SK-N-DZ (cell line): ENCODE data around the gene NAGLU.

Experiments
- DNase-seq: peaks from one replicate; pipeline ENCODE4 v3.0.0-alpha.2; 2015; ENCODE audit warnings: low spot score

NAGLU gene

DNA sequence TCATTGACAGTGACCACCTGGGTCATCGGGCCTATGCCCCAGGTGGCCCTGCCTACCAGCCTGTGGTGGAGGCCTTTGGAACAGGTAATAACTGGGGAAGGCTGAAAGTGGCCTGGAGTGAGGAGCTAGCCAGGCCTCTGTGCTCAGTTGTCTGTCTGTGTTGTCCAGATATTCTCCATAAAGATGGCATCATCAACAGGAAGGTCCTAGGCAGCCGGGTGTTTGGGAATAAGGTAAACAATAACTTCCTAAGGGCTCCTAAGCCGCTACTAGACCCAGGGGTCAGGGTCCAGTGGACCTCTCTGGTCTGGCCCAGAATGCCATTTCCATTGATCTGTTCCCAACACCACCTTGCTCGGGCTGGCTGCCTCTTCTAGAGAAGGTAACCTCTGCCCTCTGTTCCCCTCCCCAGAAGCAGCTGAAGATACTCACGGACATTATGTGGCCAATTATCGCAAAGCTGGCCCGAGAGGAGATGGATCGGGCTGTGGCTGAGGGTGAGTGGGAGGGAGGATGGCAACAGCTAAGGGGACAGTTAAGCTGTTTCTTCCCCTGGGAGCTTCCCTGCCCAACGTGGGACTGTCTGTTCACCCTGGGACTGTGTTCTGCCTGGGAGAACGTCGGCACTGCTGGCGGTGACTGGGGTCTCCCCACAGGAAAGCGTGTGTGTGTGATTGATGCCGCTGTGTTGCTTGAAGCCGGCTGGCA, 28.9 kb downstream of the NAGLU start:
- no peak for DNase-seq

DNA sequence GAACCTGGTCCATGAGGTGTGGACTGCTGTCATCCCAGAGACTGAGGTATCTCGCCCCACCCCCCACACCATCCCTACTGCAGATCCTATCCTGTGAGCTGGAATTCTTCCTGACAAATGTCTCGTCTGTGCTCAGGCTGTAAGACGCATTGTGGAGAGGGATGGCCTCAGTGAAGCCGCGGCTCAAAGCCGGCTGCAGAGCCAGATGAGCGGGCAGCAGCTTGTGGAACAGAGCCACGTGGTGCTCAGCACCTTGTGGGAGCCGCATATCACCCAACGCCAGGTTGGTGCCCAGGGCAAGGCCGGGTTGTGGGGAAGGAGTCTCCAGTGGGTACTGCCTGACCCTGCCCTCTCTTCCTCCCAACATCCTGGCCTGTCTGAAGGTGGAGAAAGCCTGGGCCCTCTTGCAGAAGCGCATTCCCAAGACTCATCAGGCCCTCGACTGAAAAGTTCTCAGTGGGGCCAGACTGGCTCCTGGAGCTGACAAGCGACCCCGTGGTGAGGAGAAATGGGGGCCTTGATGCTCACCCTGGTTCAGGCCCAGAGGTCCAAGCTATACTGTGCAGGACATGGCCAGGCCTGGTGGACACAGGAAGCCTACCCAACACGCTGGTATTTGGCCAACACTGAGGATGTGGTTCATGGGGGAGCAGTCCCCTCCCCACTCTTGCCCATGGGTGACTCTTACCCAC, 29.6 kb downstream of the NAGLU start:
- no peak for DNase-seq

DNA sequence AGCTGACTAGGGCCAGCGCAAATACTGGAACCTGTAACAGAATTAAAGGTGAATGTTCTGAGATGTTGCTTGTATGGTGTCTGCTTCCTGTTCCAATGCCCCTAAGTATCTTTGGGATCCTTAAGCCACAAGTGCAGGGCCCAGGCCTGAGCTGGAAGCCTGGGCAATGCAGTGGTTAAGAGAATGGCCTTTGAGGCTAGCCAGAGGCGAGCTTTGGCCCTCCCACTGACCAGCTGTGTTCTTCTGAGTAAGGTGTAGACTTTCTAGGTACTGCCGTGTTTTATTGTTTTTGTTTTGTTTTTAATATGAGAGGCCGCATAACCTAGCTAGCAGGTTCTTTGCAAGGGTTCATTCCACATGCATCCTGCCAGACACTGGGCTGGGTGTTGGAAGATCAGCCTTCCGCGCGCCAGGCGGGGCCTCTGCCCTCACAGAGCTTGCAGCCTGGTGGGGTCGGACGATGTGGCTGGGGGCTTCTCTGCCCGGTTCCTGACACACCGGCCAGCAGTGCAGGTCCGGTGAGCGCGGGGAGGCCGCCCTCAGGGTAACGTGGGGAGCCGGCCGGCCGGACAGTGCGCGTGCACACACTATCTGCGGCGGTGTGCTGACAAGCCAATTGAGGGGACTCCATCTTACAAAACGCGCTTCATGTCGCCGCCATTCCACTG, 30.3 kb downstream of the NAGLU start:
- no peak for DNase-seq

DNA sequence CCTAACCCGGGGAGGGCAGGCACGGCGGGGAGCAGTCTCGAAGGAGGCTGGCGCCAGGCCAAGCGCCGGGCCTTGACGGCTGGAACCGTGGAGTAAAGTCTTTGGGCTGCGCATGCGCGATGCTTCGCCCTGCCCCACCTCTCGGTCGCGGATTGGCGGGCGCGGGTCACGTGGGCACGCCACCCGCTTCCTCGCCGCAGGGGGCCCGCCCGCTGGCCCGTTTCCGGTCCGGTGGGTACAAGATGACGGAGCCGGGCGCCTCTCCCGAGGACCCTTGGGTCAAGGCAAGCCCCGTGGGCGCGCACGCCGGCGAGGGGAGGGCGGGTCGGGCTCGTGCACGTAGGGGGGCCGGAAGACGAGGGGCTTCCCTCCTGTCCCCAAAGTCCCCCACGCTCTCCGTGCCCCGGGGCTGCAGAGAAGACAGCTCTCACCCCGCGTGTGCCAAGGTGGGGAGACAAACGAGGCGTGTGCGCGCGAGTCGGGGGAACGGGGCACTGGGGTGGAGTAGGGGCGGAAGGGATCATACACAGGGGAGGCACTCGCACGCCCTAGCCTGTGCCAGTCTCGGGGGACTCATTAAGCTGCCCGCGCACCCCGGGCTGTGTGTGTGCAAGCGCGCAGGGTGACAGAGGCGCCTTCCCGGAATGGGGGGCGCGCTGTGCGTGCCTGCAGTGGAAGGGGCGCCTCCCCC, 31.0 kb downstream of the NAGLU start, which contains the start of gene MLX:
Gene MLX (plus strand): TSS at position 218 of the 691 bp plus-strand sequence. CDS start 25 bp downstream, at position 243.
- peak; percentile 94 for DNase-seq

DNA sequence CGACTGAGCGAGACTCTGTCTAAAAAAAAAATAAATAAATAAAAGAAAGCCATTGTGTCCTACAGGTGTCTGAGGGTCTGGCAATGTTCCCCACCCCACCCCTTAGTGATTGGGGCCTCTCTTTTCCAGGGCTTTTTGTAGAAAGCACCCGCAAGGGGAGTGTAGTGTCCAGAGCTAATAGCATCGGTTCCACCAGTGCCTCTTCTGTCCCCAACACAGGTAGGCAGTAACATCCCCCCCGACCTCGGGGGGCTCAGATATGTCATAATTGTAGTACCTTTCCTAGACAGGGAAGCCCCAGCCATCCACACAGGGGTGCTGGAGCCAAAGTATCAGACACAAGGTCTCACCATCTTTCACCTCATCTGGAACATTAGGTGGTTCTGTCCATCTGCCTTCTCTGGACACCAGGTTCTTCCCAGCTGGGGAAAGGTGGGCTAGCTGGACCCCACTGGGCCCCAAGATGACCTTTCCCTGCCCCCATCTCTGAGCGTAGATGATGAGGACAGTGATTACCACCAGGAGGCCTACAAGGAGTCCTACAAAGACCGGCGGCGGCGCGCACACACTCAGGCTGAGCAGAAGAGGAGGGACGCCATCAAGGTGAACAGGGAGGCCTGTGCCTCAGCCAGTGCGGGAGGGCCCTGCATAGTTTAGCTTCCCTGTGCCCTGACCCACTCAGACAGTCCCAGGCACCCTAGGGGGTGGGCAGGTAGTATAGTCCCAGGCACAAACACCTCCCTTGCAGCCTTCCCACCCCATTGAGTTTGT, 32.5 kb downstream of the NAGLU start:
- DNase-seq, result no peak

DNA sequence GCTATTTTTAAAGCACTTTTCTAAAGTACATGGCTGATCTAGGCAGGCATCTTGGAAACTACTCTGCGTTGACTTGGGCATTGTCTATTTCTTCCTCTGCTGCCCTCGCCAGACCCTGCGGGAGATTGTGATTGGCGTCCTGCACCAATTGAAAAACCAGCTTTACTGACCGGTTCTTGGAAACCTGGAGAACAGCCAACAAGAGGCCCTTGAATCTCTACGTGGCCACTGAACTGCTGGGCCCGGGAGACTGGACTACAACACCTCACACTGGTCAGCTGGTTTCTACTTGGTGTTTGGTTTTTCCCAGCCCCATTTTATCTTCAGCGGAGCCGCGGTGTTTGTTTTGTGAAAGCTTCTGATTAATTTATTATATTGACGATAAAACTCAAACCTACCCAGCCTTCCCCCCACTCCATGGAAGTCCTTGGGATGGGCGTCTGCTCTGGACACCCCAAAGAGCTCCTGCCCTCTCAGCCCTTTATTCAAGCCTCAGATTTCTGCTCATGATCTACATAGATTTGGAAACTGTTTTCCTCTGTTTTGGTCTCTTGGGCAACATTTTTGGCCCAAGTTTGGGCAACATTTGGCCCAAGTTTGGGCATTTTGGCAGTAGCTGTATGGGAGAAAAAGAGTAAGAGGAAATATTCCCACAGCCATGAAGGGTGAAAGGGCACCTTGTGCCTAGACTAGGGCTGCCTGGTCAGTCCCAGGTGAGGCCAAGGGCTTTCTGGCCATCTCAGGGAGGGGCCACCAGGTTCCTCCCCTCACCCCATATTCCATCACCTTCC, 35.6 kb downstream of the NAGLU start:
- no peak for DNase-seq

DNA sequence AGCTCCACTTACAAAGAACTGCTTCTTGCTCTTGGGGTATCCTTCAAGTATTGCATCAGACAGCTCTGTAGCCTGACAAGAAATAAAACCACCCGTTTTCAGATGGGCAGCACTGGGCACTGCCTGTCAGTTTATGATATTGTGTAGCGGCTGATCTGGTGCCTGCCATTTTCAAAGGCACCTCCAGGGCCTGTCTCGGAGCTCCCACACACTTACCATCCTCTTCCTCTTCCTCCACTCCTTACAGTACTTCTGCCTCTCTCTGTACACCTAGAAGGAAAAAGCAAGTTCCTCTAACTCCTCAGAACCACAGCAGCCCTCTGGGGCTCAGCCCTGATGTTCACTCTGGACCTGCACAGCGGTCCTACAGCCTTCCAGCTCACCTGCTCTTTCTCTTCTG, 37.1 kb downstream of the NAGLU start:
- no peak for DNase-seq

DNA sequence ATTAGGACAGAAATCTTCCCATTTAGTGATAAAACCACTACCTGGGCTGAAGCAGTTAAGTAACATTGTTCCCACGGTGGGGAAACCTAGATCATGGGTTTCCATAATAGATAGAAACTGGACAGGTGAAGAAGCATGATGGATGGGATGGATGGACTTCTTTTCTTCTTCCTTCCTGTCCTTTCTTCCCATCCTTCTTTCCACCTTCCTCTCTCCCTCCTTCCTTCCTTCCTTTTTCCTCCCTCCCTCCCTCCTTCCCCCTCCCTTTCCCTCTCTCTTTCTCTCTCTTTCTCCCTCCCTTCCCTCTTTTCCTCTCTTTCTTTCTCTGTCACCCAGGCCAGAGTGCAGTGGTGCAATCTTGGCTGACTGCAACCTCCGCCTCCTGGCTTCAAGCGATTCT, 38.4 kb downstream of the NAGLU start:
- DNase-seq, result no peak

DNA sequence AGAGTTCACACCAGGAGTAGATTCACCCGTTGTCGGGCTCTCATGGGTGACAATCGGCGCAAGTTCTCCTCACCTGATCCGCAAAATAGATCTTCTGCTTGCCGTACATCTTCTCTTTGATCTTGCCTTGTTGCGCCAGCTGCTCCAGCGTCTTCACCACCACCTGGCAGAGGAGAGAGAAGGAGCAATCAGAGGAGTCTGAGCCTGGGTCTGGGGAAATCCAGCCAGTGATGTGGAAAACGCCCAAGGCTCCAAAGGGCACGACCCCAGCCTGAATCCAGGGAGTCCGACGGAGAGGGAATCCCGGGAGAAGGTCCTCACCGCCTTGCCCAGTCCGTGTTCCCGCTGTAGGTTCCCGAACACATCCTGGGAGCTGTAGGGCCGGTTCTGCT, 41.1 kb downstream of the NAGLU start:
- DNase-seq, result no peak

DNA sequence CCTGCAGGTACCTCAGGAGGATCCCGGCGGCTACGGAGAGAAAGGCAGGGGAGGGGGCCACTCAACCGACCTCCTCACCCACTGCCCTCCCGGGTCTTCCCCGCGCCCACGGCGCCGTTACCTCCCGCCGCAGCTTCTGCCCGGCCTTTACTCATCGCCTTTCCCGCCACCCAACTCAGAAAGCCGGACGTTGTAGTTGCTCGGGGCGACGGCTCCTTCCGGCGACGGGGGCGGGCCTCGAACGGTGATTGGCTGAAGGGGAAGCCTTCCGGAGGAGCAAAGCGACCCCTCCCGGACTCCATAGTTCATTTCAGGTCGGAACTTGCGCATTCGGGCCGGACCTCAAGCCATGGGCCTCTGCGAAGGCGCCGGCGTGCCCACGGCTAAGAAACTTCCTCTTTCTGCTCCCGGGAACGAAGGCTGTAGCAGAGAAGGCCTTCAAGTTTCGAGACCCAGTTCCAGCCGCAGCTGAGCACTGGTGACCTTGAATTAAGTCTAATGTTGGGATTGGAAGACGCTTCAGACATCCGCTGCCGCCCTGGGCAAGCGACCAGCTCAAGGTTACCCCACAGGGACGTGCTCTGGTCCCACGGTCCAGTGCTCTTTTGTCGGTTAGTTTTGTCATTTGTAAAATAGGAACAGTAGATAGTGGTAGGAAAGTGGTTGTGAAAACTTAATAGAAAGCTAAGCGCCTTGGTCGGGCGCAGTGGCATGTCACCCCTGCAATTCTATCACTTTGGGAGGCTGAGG, 41.7 kb downstream of the NAGLU start, which contains the start of gene PSMC3IP:
Gene PSMC3IP (minus strand): TSS at position 198 of the 750 bp plus-strand sequence. CDS start 43 bp downstream, at position 155.
- peak; percentile 95 for DNase-seq

DNA sequence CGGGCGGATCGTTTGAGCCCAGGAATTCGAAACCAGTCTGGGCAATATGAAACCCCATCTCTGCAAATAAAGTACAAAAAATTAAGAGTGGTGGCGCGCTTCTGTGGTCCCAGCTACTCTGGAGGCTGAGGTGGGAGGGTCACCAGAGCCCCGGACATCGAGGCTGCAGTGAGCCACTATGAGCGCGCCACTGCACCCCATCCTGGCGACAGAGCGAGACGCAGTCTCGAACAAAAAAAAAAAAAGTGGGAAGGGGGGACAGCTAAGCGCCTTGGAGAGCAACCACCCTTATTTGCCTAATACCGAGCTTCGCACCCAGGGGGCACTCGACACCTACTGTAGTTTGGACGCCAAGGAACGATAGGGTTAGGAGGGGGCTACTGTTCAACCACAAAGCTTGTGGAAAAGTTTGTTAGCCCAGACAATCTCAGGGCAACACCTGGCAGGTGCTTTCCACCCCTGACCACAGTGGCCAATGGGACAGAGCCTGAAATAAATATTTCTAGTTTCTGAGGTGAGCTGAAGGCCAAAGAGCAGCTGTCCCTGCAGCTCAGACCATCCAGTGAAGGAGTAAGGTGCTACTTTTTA, 42.3 kb downstream of the NAGLU start:
- peak; percentile 85 for DNase-seq

DNA sequence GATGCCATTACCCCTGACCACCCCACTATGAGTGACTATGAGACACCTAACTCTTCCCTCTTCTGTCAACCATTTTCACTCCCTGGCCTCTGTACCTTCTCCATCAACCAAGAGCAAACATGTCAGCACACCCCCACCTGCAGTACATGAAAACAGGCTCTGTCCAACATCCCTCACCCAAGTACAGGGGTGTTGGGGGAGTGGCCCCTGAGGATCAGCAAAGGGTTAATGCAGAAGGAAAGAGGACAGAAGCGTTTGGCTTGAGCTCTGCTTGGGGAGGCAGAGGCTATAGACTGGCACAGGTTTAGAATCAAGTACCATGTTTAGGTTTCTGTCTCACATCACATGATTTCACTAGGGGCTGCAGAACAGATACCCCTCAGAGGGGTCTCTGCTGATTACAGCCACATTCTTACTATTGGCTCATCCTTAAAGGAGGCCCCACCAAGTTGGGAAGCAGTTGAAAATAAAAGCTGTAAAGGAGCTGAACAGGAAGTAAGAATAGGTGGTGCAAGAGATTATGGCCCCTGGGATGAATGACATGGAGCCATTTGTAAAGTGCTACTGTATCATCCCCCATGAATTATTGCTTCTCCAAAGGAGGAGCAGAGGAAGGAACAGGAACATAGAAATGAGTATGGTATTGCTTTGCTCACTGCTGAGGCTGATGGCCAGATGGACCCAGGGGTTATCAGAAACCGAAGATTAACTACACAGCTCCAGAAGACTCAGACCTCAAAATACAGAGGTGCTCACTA, 43.9 kb downstream of the NAGLU start:
- DNase-seq, result no peak

DNA sequence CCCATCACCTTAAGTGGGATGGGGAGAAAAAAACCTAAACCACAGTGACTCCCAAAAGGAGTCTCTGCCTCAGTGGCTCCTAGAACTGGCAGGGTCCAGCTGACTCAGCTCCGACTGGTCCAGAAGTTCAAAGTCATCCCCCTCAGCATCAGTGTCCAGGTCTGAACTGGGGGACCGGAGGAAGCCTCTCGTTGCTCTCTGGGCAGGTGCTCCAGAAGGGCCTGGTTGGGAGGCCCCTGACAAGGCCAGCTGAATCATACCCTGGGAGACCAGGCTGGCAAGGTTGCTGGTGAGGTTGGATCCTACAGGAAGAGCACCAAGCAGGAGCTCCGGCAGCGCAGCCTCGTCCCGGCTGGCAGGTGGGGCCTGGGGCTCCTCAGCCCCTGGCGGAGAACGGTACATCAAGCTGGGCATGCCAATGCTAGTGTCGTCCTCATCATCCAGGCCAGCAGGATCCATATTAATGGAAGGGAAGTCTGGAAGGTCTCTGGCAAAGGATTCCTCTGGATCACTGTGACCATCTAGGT, 45.8 kb downstream of the NAGLU start:
- DNase-seq, result no peak

DNA sequence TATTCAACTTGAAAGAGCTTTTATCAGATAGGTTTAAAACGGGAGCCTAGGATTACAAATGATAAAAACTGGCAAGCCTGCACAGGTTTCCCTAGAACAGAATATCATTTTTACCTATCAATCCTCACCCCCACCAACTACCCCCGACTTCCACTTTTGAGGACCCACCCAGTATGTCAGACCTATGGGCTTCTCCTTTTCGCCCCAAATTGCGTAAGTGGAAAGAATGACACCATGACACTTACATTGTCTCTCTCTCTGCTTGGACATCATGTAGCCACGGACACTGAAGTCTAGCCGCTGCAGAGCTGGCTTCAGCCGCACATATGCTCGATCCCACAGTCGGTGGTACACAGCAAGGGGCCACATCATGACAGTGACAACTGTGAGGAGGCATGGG, 48.8 kb downstream of the NAGLU start:
- no peak for DNase-seq

DNA sequence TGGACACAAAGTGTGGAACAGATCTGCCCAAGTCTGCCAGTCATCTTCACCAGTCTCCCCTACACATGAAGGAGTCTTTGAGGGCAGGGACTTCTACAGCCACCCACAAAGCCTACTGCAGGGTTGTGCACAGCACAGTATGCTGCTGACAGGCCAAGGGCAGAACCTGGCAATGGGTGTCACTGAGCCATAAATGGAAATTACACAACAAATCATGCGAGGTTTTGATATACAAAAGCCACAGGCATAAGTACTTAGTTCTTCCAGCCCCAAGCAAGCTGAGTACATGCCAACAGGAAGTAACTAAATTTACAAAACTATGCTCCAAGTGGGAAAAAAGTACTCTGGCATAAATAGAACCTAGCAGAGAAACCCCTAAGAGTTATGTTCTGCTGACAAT, 49.3 kb downstream of the NAGLU start:
- no peak for DNase-seq

DNA sequence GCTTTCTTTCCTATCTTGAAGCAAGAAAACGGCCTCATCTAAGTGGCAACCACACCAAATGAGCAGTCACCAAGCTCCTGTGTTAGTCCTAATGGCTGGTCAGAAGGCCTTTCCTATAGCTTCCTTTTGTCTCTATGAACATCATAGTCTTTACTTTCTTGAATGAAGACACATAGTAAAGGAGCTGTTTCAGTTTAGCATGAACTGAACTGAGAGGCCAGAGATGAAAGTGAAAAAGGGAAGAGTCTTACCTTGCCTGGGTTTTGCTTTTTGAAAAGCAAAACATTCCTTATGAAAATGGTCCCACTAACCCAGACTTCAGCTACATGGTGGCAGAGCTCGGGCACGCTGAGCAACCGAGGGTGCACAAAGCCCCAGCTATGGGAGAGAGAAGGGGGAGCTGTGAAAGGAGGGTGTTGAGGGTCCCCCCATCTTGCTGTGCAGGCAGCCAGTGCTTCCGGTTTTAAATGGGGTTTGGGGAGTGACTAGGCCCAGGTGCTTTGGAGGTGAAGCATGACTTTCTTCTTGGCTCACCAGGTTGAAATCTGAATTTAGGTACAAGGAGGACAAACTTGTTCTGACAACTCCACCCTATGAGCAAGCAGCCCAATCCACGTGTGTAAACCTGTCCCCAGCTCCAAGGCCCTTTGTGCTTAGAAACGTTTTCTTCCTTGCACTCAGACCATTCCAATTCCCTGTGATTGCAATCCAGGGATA, 50.6 kb downstream of the NAGLU start:
- no peak for DNase-seq

DNA sequence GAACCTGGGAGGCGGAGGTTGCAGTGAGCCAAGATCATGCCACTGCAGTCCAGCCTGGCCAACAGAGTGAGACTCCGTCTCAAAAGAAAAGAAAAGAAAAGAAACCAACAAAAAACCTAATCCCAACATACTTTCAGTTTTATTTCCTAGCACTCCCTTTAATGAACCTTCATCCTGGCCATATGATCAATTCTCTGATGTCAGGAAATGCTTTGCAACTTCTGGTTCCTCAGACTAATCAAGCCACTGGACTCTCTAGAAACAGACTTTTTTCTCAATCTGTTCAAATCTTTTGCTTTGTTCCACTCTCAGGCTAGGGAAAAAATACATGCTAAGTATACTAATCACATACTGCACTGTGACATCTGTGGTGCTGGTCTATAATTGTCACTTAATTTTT, 54.8 kb downstream of the NAGLU start:
- DNase-seq, result no peak

DNA sequence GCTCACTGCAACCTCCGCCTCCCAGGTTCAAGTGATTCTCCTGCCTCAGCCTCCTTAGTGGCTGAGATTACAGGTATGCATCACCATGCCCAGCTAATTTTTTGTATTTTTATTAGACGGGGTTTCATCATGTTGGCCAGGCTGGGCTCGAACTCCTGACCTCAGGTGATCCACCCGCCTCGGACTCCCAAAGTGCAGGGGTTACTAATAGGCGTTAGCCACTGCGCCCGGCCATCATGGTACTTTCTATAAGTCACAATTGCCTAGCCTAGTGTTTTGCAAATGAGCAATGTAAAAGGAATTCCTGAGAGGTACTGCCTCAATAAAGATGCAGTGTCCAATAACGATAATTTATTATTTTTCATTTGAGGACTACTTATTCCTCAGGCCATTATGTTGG, 55.4 kb downstream of the NAGLU start:
- no peak for DNase-seq
